K562 (cell line): ENCODE results near the gene CAPN7. TPM values are rescaled to one million over a fixed set of nuclear protein-coding genes. Genes with fewer than 3 reads are reported as not detected.

Source experiments
- ATAC-seq: fragments of 200-7000 bp; cut with Tn5 transposase; 3 replicates; pipeline ENCODE4 v1.9.1; 2020; ENCODE audit warnings: moderate library complexity
- BruUV-seq: library from RNA; stranded (reverse); fragments of 400-500 nt; replicated peaks from 2 replicates; lab custom pipeline; 2021; lab: Mats Ljungman, UMichigan
- CTCF ChIA-PET: fragments of 300-600 bp; formaldehyde crosslinking; extraction: SDS; loops from one replicate; lab custom pipeline; 2021; ENCODE audit warnings: low intra/inter-chr PET ratio; lab: Yijun Ruan, JAX
- POLR2A ChIA-PET: fragments of 300-600, 350-650 bp; sonication (Branson Sonifier 250); formaldehyde crosslinking; extraction: SDS; loops from one replicate; lab custom pipeline; 2021; ENCODE audit warnings: antibody characterized with exemption, inconsistent platforms; lab: Yijun Ruan, JAX
- DNase-seq, 4 experiments: peaks; one replicate each; pipeline versions ENCODE4 v3.0.0 to v3.0.0-alpha.2; 2011 to 2018; ENCODE audit warnings: low spot score in 3 of 4, mixed read lengths in 3 of 4; ENCODE audit errors: extremely low read depth in 1 of 4
- FAIRE-seq: peaks from 2 replicates; lab custom pipeline; 2011; peaks lifted over from hg19 to GRCh38; lab: Jason Lieb, UNC
- H2AFZ ChIP-seq: 2 replicates; pipeline ENCODE4 v1.6.0; 2011; ENCODE audit warnings: low read depth, low read length, control low read depth, inconsistent platforms
- H3K27ac ChIP-seq: fragments of 200-600 bp; 3 replicates; pipeline ENCODE4 v1.8.0; 2011; ENCODE audit warnings: low read depth, mild to moderate bottlenecking, control low read depth, inconsistent platforms, low read length, moderate library complexity, mixed read lengths; ENCODE audit errors: extremely low read depth
- H3K27me3 ChIP-seq, 2 experiments: fragments of 300-600 bp in 1 of 2; 2 replicates in 1 of 2; 3 replicates in 1 of 2; pipeline versions ENCODE4 v1.6.0 to v1.8.0; 2011; ENCODE audit warnings: inconsistent platforms in 2 of 2, low read length in 2 of 2, mild to moderate bottlenecking in 1 of 2, mixed read lengths in 1 of 2, moderate library complexity in 1 of 2; ENCODE audit not compliant: control insufficient read depth in 2 of 2, insufficient read depth in 2 of 2
- H3K36me3 ChIP-seq: fragments of 300-600 bp; 3 replicates; pipeline ENCODE4 v1.8.0; 2011; ENCODE audit warnings: mild to moderate bottlenecking, low read length, inconsistent platforms; ENCODE audit not compliant: control insufficient read depth, insufficient read depth
- H3K4me1 ChIP-seq, 2 experiments: fragments of 200-600 bp in 1 of 2; replicated peaks in 1 of 2; 2 replicates in 1 of 2; 3 replicates in 1 of 2; pipeline versions ENCODE4 v1.5.1 to v1.8.0; 2011; ENCODE audit warnings: inconsistent platforms in 2 of 2, low read length in 2 of 2, mild to moderate bottlenecking in 1 of 2, mixed read lengths in 1 of 2, moderate library complexity in 1 of 2; ENCODE audit not compliant: control insufficient read depth in 2 of 2, insufficient read depth in 2 of 2
- H3K4me2 ChIP-seq: 2 replicates; pipeline ENCODE4 v1.6.1; 2011; ENCODE audit warnings: low read length, control low read depth, inconsistent platforms, mixed read lengths; ENCODE audit not compliant: insufficient read depth
- H3K4me3 ChIP-seq: fragments of 200-600 bp; sonication (generic), shearing (Covaris generic); 2 replicates; pipeline ENCODE4 v1.5.1; 2016; ENCODE audit warnings: control low read depth, inconsistent platforms
- H3K79me2 ChIP-seq: fragments of 200-600 bp; 3 replicates; pipeline ENCODE4 v1.8.0; 2011; ENCODE audit warnings: low read length, inconsistent platforms; ENCODE audit not compliant: control insufficient read depth, insufficient read depth
- H3K9ac ChIP-seq, 2 experiments: 2 replicates each; pipeline versions ENCODE4 v1.6.0 to v1.6.1; 2011; ENCODE audit warnings: low read depth in 2 of 2, low read length in 2 of 2, control low read depth in 1 of 2, inconsistent platforms in 1 of 2, mild to moderate bottlenecking in 1 of 2, mixed read lengths in 1 of 2; ENCODE audit not compliant: insufficient read depth in 1 of 2
- H3K9me1 ChIP-seq: one replicate; pipeline ENCODE4 v1.6.0; 2011; ENCODE audit warnings: inconsistent platforms, mild to moderate bottlenecking, low read length, moderate library complexity; ENCODE audit not compliant: control insufficient read depth, insufficient read depth
- H3K9me3 ChIP-seq: replicated peaks from 2 replicates; pipeline ENCODE4 v1.5.1; 2011; ENCODE audit warnings: low read depth, low read length, inconsistent platforms; ENCODE audit not compliant: control insufficient read depth, insufficient read depth
- H4K20me1 ChIP-seq: replicated peaks from 2 replicates; pipeline ENCODE4 v1.6.1; 2011; ENCODE audit warnings: low read length, inconsistent platforms, mixed read lengths; ENCODE audit not compliant: control insufficient read depth, insufficient read depth
- BMI1 ChIP-seq: fragments of 150-350 bp; IDR thresholded peaks from 2 replicates; pipeline ENCODE4 v1.6.1; 2014; ENCODE audit warnings: low read length
- E2F5 ChIP-seq: sonication (generic); formaldehyde crosslinking; IDR thresholded peaks from 2 replicates; pipeline ENCODE4 v1.8.0; 2022; ENCODE audit warnings: mild to moderate bottlenecking, missing genetic modification reagents
- GABPB1 ChIP-seq: sonication (generic); formaldehyde crosslinking; IDR thresholded peaks from 2 replicates; pipeline ENCODE4 v1.8.0; 2022; ENCODE audit warnings: mild to moderate bottlenecking, missing genetic modification reagents
- GTF2E2 ChIP-seq: fragments of 200-800 bp; sonication (Bioruptor generic); IDR thresholded peaks from 2 replicates; pipeline ENCODE4 v1.6.1; 2016; ENCODE audit warnings: missing genetic modification characterization, missing compliant biosample characterization
- MEIS2 ChIP-seq: fragments of 450-650 bp; IDR thresholded peaks from 2 replicates; pipeline ENCODE4 v1.6.1; 2014; ENCODE audit warnings: mild to moderate bottlenecking; ENCODE audit not compliant: partially characterized antibody
- RBM25 ChIP-seq: fragments of 200-400 bp; formaldehyde crosslinking; IDR thresholded peaks from 2 replicates; pipeline ENCODE4 v1.6.1; 2018; ENCODE audit warnings: low read length, low read depth, moderate library complexity; ENCODE audit not compliant: severe bottlenecking
- TAL1 ChIP-seq: fragments of 450-650 bp; IDR thresholded peaks from 2 replicates; pipeline ENCODE4 v1.6.1; 2016; ENCODE audit warnings: mild to moderate bottlenecking
- TRIM24 ChIP-seq, 2 experiments: fragments of 450-650 bp; IDR thresholded peaks; 2 replicates each; pipeline ENCODE4 v1.6.1; 2016
- ZNF274 ChIP-seq: IDR thresholded peaks from 2 replicates; pipeline ENCODE4 v1.6.1; 2011; ENCODE audit warnings: low read depth, mild to moderate bottlenecking, low read length, moderate library complexity, borderline replicate concordance
- ZNF668 ChIP-seq: fragments of 250-450 bp; sonication (Bioruptor Pico); IDR thresholded peaks from 2 replicates; pipeline ENCODE4 v1.8.0; 2022; ENCODE audit warnings: mild to moderate bottlenecking, inconsistent platforms
- ZNF778 ChIP-seq: fragments of 450-650 bp; formaldehyde crosslinking; IDR thresholded peaks from 2 replicates; pipeline ENCODE4 v1.4.0; 2020; ENCODE audit warnings: mild to moderate bottlenecking, moderate library complexity
- in situ Hi-C: fragments of 300-500 bp; cut with MboI; formaldehyde crosslinking; loops from 4 replicates; pipeline ENCODE4 v1.15.0; 2018; ENCODE audit warnings: inconsistent platforms, mixed read lengths
- intact Hi-C: fragments of 100-400 bp; cut with micrococcal nuclease; formaldehyde crosslinking; loops from 2 replicates; pipeline ENCODE4 v1.14.2; 2022
- polyA plus RNA-seq, 8 experiments: library from polyadenylated mRNA; depleted of rRNA in 4 of 8; stranded (reverse) in 5 of 8; unstranded in 3 of 8; fragments of >200 nt; fragmentation: Nextera tagmentation in 2 of 8; fragmentation: Illumina TruSeq in 1 of 8; extraction: Ambion mirVana in 2 of 8; extraction: Trizol in 1 of 8; gene quantifications; 2 replicates each; pipeline versions ENCODE4 v1.2.1 to v1.2.3, GENCODE V29; 2011 to 2014; ENCODE audit warnings: inconsistent platforms in 1 of 8, missing spikeins in 1 of 8
- total RNA-seq, 7 experiments: library from RNA; depleted of rRNA in 6 of 7; stranded (reverse); fragments of >200 nt in 6 of 7; fragmentation: Illumina TruSeq in 2 of 7; extraction: Trizol in 2 of 7; gene quantifications; 2 replicates each; pipeline versions ENCODE4 v1.2.1 to v1.2.3, GENCODE V29; 2011 to 2021; ENCODE audit warnings: low replicate concordance in 1 of 7

The CAPN7 gene
- total and polyA plus RNA-seq, 9 of the 15 experiments (the other 6 are each of a cell fraction or from before 2014, with no cell fraction given) = 6.5 to 42.7 (median 32.7) TPM

DNA sequence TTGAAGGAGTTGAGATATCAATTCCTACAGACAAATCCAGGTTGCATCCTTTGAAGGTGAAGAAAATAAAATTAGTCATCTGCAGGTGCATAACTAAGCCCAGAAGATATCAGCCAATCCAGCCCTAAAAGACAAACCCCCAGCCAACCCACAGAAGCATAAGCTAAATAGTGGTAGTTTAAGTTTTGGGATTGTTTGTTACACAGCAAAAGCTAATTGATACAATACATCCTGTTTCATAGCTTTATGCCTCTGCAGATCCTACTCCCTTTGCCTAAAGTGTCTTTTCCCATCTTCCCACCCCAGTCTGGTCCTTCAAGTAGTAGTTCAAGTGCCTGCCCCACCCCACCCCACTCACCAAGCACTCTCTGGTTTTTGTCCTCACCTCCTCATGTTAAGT, 48.6 kb upstream of the CAPN7 start:
- Histone ChIP-seq H3K4me1 (no peaks in the 10 kb centered on the region), H4K20me1 (no peaks in the 10 kb centered on the region), H3K27ac (no peak overlapping the region), H3K9me1 (no peaks in the 10 kb centered on the region), H3K4me2 (no peak overlapping the region), H2AFZ (no peak overlapping the region), H3K4me3 (no peak overlapping the region), H3K27me3 (peaks cover 13% of the 10 kb centered on the region in 2 experiments; a peak in 4 of 5 replicates), H3K79me2 (no peaks in the 10 kb centered on the region), H3K9me3 (peaks cover 6% of the 10 kb centered on the region; the same call in 1 of the 2 replicates), H3K9ac (no peak overlapping the region), H3K36me3 (no peaks in the 10 kb centered on the region)
- FAIRE-seq = no peak
- ATAC-seq = no peak
- no peak for DNase-seq
- no TSS peak for BruUV-seq
- POLR2A ChIA-PET = interaction anchor here (0.6 kb wide), 1 partner anchor 8 kb away, joined by 3 read pairs; no protein-coding TSS in a partner anchor
- CTCF ChIA-PET = no interaction called here
- intact Hi-C loops (no loop called here), in situ Hi-C loops (no loop called here)
- TF ChIP-seq GABPB1 (CRISPR knock-in tag) (no peak), TAL1 (no peak), MEIS2 (no peak), E2F5 (CRISPR knock-in tag) (no peak), RBM25 (peak; percentile 53), BMI1 (no peak), ZNF778 (CRISPR knock-in tag) (no peak), TRIM24 (IDR thresholded peaks at IDR 0.05) (0 out of 4 replicates have a peak, but pooled peaks of 1 of the 2 experiments have one; percentile 13), ZNF668 (CRISPR knock-in tag) (no peak), ZNF274 (no peak), GTF2E2 (no peak)
